Kidney tubule cell (primary cell): ENCODE results near the gene RHOBTB3.
A peak's percentile ranks its signal among the peaks of the same experiment; 100 is the strongest.

Experiments used
- DNase-seq: peaks from one replicate; pipeline ENCODE4 v3.0.0-alpha.2; 2018; ENCODE audit warnings: low spot score

Gene RHOBTB3

DNA sequence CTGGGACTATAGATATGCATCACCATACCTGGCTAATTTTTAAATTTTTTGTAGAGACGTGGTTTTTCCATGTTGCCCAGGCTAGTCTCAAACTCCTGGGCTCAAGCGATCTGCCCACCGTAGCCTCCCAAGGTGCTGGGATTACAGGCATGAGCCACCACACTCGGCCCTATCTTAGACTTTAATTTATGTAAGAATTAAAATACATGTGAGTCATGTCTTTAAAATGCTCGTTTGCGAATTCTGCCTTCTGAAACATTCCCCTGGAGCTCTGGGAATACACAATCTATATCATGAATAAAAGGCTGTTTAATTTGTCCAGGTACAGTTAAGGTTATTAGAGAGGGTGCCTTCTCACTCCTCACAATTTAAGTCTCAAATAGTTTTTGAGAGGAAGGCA lies 32.8 kb downstream of the RHOBTB3 start:
- peak; percentile 33 for DNase-seq

DNA sequence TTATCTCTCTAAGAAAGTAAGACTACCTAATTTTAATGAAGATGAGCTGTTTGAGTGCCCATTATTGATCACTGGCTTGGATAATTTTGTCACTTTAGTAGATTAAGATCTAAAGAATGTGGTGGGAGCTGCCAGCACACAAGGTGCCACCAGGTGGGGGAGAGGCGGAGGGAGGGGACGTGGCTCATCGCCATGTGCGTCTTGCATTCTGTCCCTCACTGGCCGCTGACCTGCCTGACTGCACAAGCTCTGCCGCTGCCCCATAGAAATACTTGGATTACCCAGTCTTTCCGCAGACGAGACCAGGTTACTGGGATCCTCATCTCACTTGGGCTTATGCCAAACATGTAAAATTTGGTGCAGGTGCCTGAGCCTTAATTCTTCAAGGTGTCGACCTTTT lies 37.6 kb downstream of the RHOBTB3 start:
- peak; percentile 12 for DNase-seq

DNA sequence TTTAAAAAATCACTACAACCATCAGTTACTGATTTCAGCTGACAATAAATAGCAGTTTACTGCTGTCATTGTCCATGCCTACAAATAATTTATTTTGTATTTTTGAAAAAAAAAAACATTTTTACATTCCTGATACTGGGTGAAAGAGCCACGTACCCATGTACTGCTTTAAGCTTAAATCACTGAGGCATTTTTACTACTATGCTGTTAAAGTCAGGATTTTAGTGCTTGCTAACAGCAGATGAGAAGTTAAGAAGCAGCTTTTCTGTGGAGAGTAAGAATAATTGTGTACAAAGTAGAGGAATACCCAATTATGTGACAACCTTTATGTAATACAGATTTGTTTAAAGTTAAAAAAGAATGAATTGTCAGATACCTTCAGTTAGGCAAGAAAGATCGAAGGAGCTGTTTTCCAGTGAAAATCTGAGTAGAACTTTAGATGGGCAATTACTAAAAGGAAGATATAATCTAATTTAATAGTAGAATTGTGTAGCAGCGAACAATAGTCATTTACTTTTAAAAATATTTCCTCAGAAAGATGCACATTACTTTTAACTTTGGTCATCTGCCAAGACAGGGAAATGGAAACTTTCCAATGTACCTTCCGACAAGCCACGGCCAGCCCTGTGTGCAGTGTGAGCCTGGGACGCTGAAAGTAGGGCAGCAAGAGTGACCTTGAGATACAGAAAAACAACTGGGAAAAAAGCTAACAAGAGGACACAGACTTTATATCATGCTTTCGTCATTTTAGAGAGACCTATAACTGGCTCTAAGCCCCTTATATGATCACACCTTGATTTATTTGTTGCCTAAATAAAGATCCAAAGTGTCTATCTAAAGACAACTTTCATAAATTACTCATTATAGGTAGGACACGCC lies 39.9 kb downstream of the RHOBTB3 start:
- DNase-seq = no peak

GRCh38 chr5:95771892-95772291 lies 40.8 kb downstream of the RHOBTB3 start:
- DNase-seq = no peak

GRCh38 chr5:95773335-95774059 lies 42.4 kb downstream of the RHOBTB3 start:
- peak; percentile 48 for DNase-seq

GRCh38 chr5:95777441-95777840 lies 46.3 kb downstream of the RHOBTB3 start:
- no peak for DNase-seq

GRCh38 chr5:95778713-95779436 lies 47.7 kb downstream of the RHOBTB3 start:
- DNase-seq = no peak

DNA sequence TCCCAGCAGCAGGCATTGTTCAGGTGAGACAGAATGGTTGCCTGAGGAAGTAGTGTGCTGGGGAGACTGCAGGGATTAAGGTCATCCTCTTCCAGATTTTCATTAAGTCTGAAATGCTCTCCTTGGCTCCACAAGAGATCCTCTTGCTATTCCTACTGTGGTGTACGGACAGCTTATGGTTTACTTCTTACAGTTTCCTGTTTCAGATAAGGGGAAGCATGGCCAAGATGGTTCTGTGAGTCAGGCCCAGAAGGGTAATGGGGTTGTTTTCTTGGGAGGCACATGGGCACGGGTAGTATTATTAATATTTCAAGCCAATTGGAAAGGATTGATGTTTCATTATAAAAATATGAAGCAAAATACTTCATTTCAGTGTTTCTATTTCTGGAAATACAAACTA lies 48.5 kb downstream of the RHOBTB3 start:
- no peak for DNase-seq

DNA sequence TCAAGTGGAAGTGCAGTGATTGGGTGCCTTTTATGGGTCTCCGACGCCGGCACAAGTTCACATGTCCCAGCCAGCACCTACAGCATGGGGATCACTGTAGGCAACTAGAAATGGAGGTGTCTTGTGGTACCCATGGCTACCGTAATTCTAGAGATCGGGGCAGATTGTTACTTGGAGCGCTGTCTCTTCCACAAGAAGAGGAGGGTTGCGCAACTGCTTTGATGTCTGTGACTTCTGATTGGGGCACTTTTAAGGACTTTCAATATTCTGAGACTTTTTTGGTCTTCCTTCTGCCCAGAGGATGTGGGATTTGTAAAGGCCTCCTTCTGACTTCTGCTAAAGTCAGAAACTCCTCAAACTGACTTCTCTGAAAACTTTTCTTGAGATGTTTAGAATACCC lies 49.5 kb downstream of the RHOBTB3 start:
- no peak for DNase-seq

GRCh38 chr5:95781101-95781583 lies 50.0 kb downstream of the RHOBTB3 start:
- DNase-seq = peak; percentile 81

GRCh38 chr5:95782181-95782580 lies 51.0 kb downstream of the RHOBTB3 start:
- DNase-seq = no peak

DNA sequence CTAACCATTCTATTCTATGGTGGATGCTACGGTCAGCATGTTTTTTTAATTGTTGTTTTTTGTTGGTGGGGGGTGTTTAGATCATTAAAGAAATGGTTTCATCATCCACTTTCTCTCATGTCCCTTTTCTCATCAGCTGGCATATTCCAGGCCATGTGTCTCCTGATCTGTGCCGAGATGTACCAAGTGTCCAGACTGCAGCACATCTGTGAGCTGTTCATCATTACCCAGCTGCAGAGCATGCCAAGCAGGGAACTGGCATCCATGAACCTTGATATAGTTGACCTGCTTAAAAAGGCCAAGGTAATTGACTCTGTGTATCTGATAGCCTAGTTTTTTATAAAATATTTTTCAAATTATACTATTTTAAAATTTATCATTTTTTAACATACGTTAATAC lies 52.5 kb downstream of the RHOBTB3 start:
- no peak for DNase-seq

DNA sequence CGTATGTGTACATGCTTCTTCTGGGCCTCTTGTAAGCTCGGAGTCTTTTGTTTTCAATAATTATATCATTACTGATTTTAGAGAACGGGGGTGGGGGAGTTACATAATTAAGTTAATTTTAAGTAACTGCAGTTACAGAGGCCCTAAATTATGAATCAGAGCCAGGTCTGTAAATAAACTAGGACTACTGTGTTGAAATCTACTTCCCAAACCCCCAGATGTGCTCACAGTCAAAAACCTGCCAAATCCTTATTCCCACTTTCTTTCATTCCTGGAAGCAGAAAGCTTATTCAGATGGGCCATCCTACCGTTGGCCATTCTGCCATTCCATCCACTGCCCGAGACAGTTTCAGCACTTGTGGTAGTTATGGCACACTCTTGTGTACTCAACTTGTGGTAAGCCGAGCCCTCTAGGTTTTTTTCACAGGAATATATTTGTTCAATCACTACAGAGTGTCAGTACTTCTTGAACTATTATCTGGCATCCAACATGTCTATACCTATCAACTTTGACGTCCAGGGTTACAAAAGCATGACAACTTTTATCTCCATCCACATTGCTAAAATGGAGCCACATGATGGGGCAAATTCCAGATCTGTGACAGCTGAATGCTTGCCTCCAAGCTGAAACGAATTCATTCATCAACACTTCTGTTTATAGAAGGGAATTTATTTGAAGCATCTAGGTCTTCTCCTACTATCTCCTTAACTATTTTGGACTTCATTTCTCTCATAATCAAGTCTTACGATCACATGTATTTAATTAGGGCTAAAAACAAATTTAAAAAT lies 53.6 kb downstream of the RHOBTB3 start:
- DNase-seq = no peak

DNA sequence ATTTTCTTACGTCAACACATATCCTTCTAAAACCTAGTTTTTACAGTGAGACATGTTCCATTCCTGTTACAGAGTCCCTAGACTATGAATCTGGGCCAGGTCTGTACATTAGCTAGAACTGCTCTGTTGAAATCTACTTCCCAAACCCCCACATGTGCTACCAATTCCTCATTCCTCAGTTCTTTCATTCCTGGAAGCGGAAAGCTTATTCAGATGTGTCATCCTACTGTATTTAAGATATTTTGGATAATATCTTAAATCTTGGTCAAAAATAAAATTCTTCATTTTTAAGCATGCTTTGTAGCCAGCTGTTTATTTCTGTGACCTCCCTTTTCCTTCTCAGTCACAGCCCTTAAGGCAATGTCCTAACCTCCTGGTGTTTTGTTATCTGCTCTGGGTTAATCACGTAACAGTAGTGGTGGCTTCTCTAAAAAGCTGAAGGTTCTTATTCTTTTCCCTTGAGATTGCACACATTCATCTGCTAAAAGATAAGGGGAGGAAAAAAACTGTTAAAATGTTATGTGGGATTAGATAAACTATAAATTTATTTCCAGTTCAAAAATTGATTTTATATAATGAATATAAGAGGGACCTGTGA lies 55.8 kb downstream of the RHOBTB3 start:
- DNase-seq = no peak

GRCh38 chr5:95788493-95788892 lies 57.4 kb downstream of the RHOBTB3 start:
- DNase-seq = no peak

GRCh38 chr5:95791751-95792150 lies 60.6 kb downstream of the RHOBTB3 start:
- DNase-seq = no peak

DNA sequence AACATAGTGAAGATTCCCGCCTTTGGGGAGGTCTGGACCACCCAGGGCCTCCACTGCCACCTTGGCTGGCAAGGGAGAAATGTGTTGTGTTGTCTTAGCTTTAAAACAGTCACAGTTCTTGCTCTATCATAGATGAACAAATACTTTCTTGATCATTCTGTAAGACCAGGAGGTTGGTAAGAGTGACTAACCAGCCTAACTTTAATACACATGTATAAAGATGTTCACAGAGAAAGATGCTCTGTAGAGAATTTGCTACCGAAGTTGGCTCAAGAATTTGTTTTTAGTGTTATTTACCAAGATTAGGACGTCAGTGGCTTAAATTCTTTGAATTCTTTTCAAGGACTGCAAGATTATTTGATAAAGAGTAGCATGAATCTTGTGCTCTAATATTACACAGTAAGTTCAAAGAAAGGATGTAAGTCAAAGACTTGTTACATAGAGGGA lies 63.0 kb downstream of the RHOBTB3 start:
- DNase-seq = no peak

DNA sequence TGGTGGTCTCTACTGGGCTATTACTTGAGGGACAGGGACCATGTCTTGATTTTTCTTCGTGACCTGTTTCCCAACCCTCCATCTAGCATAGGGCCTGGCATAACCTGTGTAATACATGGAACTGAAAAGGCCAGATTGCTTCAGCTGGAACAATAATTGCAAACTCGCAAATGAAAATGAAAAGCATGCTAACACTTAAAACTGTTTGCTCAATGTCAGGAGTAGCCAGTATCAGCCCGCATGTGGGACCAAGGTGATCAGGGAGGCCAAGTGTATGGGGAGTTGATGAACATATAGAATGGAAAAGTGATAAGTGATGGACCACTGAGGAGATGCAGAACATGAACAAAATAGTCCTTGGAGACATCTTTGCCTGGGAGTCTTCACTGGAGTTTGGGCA lies 66.2 kb downstream of the RHOBTB3 start:
- DNase-seq = no peak

DNA sequence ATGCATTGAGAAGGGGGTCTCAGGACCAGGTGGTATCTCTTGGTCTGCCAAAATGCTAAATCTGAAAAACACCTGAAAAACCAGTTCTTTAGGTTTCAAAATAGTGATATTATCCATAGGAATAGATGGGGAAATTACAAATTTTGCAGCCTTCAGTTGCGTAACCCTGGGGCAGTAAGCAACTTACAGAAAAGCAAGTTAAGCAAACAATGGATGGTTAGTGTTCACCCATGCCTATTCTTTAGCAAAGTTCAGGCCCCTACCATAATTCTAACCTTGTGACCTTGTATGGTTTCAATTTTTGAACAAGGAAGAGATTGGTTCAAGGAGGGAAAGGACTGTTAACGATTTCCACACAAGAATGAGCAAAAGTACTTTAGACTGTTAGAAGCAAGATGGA lies 66.9 kb downstream of the RHOBTB3 start:
- no peak for DNase-seq

DNA sequence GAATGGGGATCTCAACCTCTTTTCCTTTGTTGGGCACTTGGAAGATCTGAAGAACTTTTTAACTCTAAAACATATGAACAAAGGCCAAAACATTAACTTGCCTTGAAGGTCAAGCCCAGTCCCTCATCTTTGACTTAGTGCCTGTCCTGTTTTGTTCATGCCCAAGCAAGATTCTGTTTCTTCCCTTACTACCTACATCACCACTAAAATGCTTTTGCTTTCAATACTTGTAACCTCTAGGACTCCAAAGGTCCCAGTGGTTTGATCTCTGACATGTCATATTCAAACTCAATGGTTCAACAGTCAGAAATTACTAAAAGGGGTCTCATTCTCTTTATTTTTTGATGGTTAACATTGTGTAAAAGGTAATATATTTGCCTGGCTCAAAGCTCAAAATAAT lies 67.4 kb downstream of the RHOBTB3 start:
- no peak for DNase-seq

DNA sequence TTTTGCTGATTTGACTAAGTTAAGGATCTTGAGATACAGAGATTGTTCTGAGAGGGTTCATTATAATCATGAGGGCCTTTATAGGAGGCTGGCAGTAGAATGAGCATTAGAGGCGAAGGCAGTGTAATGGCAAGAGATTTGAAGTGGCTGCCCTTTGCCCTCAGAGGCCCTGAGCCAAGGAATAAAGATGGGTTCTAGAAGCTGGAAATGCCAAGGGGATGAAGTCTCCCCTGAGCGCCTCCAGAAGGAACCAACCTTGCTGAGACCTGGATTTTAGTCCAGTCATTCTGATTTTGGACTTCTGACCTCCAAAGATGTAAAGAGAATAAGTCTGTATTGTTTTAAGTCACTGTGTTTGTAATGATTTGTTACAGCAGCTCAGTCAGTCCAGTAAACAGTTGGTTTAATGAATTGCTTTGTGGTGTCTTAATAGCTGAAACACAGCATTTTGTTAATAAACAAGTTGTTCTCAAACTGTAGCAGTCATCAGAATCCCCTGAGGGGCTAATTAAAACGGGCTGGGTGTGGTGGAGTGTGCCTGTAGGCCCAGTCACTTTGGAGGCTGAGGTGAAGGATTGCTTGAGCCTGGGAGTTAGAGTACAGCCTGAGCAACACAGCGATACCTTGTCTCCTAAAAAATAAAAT lies 68.2 kb downstream of the RHOBTB3 start:
- DNase-seq = no peak
